Femur (tissue), 1 donor: ENCODE measurements around the gene PLEKHG4B.
"Not testable (repeated sequence)": the region's sequence is repeated elsewhere in the genome, so short reads cannot be mapped to it uniquely, and the experiment has no call there.

ENCODE experiments used
- DNase-seq: peaks from one replicate; pipeline ENCODE4 v3.0.0-alpha.2; 2017

Gene PLEKHG4B

GRCh38 chr5:159448-160172, 67.6 kb downstream of the PLEKHG4B start:
- peak; percentile 21 for DNase-seq

GRCh38 chr5:160173-160510, 68.2 kb downstream of the PLEKHG4B start:
- DNase-seq, result peak; percentile 26

- peak; percentile 7 for DNase-seq
These were observed 69.2 kb downstream of the PLEKHG4B start for GRCh38 chr5:160921-161802.

- peak; percentile 7 for DNase-seq
These were observed 69.8 kb downstream of the PLEKHG4B start for GRCh38 chr5:161803-162110.

- no peak for DNase-seq
These were observed 70.2 kb downstream of the PLEKHG4B start for GRCh38 chr5:162190-162564.

- DNase-seq, result peak; percentile 15
These were observed 70.8 kb downstream of the PLEKHG4B start for GRCh38 chr5:162565-163337.

GRCh38 chr5:163338-163620, 71.3 kb downstream of the PLEKHG4B start:
- DNase-seq, result no peak

GRCh38 chr5:163841-164240, 71.9 kb downstream of the PLEKHG4B start:
- peak; percentile 10 for DNase-seq

GRCh38 chr5:164244-164643, 72.3 kb downstream of the PLEKHG4B start:
- DNase-seq, result no peak

GRCh38 chr5:164783-165182, 72.8 kb downstream of the PLEKHG4B start:
- not testable (repeated sequence) for DNase-seq

GRCh38 chr5:166441-167372, 74.7 kb downstream of the PLEKHG4B start:
- DNase-seq, result peak; percentile 6

- DNase-seq, result peak; percentile 16
These were observed 75.5 kb downstream of the PLEKHG4B start for GRCh38 chr5:167511-167910.

- DNase-seq, result peak; percentile 49
These were observed 76.2 kb downstream of the PLEKHG4B start for GRCh38 chr5:167982-168660.

- DNase-seq, result peak; percentile 56
These were observed 77.2 kb downstream of the PLEKHG4B start for GRCh38 chr5:169071-169727.

- no peak for DNase-seq
These were observed 77.7 kb downstream of the PLEKHG4B start for GRCh38 chr5:169728-170094.

- peak; percentile 19 for DNase-seq
These were observed 79.2 kb downstream of the PLEKHG4B start for GRCh38 chr5:170971-171800.

GRCh38 chr5:171801-172331, 79.9 kb downstream of the PLEKHG4B start:
- DNase-seq, result peak; percentile 10

GRCh38 chr5:172421-172820, 80.5 kb downstream of the PLEKHG4B start:
- DNase-seq, result peak; percentile 8

GRCh38 chr5:172841-173251, 80.9 kb downstream of the PLEKHG4B start:
- DNase-seq, result peak; percentile 4
